ENCODE data around the gene STAT2. TPM values are rescaled to one million over a fixed set of nuclear protein-coding genes. Genes with fewer than 3 reads are reported as not detected.
A peak's percentile ranks its signal among the peaks of the same experiment; 100 is the strongest.

The STAT2 gene
- total and polyA plus RNA-seq, 2 of the 13 experiments (the other 11 are each of a cell fraction or from before 2014, with no cell fraction given): 43.5 to 84.6 TPM

- Histone ChIP-seq H3K79me2 (ENCODE audit: insufficient read depth, low read length) (peaks cover 17% of the 10 kb centered on the region), H3K36me3 (replicated peaks in 1 of 2; ENCODE audit: control insufficient read depth in 1 of 2, insufficient read depth in 2 of 2, low read length in 2 of 2) (peaks cover 12 to 19% of the 10 kb centered on the region in 2 experiments), H3K9me3 (ENCODE audit: low read length) (no peaks in the 10 kb centered on the region), H3K9ac (ENCODE audit: insufficient read depth, low read depth, low read length) (no peak overlapping the region), H4K20me1 (ENCODE audit: insufficient read depth, low read length) (no peaks in the 10 kb centered on the region), H2AFZ (ENCODE audit: low read length) (no peak overlapping the region), H3K4me1 (ENCODE audit: insufficient read depth, low read length) (peaks cover 12% of the 10 kb centered on the region), H3K4me3 (replicated peaks in 1 of 3; ENCODE audit: insufficient read depth in 1 of 3, low read depth in 2 of 3, low read length in 3 of 3) (no peak overlapping the region), H3K4me2 (ENCODE audit: low read depth, low read length) (no peak overlapping the region), H3K27me3 (ENCODE audit: control insufficient read depth in 1 of 2, insufficient read depth in 2 of 2, low read length in 2 of 2) (no peaks in the 10 kb centered on the region; a peak in 1 of 5 replicates), H3K27ac (ENCODE audit: extremely low read length, insufficient read depth, low read length) (no peak overlapping the region)
- no TSS peak for BruUV-seq (replicated peaks)
- ChIA-PET CTCF (ENCODE audit: low intra/inter-chr PET ratio, low total read pairs) (no interaction called here), POLR2A (interaction anchor here (1.1 kb wide), 1 partner anchor 12 kb away, joined by 3 read pairs; no protein-coding TSS in a partner anchor)
- FAIRE-seq (no peak), DNase-seq (ENCODE audit: low spot score) (no peak), ATAC-seq (no peak)
- WGBS (ENCODE audit: low lambda C conversion rate): 97% methylated on average over 12 of the region's 12 CpGs
- in situ Hi-C loops (cut with HindIII; ENCODE audit: extremely low pct_ligation_motif_present, low pct_unique_long_range_greater_than_20kb): no loop called here
- TF ChIP-seq RBM22 (optimal IDR thresholded peaks at IDR 0.05; ENCODE audit: low read length) (peak; percentile 82), JDP2 (CRISPR knock-in tag; IDR thresholded peaks at IDR 0.05; ENCODE audit: borderline replicate concordance) (no peak), CBX2 (IDR thresholded peaks at IDR 0.05; ENCODE audit: low read depth, low read length) (no peak), CBX2 (CRISPR knock-in tag; IDR thresholded peaks at IDR 0.05; ENCODE audit: low read depth) (no peak), CEBPB (IDR thresholded peaks at IDR 0.05; ENCODE audit: borderline replicate concordance, low read depth, low read length) (no peak), CREM (IDR thresholded peaks at IDR 0.05) (no peak), CREM (CRISPR knock-in tag; IDR thresholded peaks at IDR 0.05) (no peak), POLR2G (IDR thresholded peaks at IDR 0.05; ENCODE audit: low read depth, low read length) (peak; percentile 31; the same call in 1 of the 2 replicates), ZNF772 (CRISPR knock-in tag; IDR thresholded peaks at IDR 0.05) (no peak), ZNF557 (CRISPR knock-in tag; IDR thresholded peaks at IDR 0.05) (no peak), AGO2 (optimal IDR thresholded peaks at IDR 0.05; ENCODE audit: low read depth, low read length) (peak; percentile 20)
- intact Hi-C loops (cut with micrococcal nuclease; ENCODE audit: unreplicated experiment): no loop called here
Observed at GRCh38 chr12:56311003-56311402, 48.9 kb downstream of the STAT2 start.

- in situ Hi-C loops (cut with HindIII; ENCODE audit: extremely low pct_ligation_motif_present, low pct_unique_long_range_greater_than_20kb): no loop called here
- Histone ChIP-seq H3K27ac (ENCODE audit: extremely low read length, insufficient read depth, low read length) (no peak overlapping the region), H3K9me3 (ENCODE audit: low read length) (no peaks in the 10 kb centered on the region), H4K20me1 (ENCODE audit: insufficient read depth, low read length) (no peaks in the 10 kb centered on the region), H3K4me2 (ENCODE audit: low read depth, low read length) (no peak overlapping the region), H3K36me3 (replicated peaks in 1 of 2; ENCODE audit: control insufficient read depth in 1 of 2, insufficient read depth in 2 of 2, low read length in 2 of 2) (peaks cover 11 to 24% of the 10 kb centered on the region in 2 experiments), H3K9ac (ENCODE audit: insufficient read depth, low read depth, low read length) (no peak overlapping the region), H3K27me3 (ENCODE audit: control insufficient read depth in 1 of 2, insufficient read depth in 2 of 2, low read length in 2 of 2) (no peaks in the 10 kb centered on the region), H2AFZ (ENCODE audit: low read length) (no peak overlapping the region), H3K4me1 (ENCODE audit: insufficient read depth, low read length) (no peaks in the 10 kb centered on the region), H3K79me2 (ENCODE audit: insufficient read depth, low read length) (no peaks in the 10 kb centered on the region), H3K4me3 (replicated peaks in 1 of 3; ENCODE audit: insufficient read depth in 1 of 3, low read depth in 2 of 3, low read length in 3 of 3) (no peak overlapping the region)
- FAIRE-seq: no peak
- DNase-seq (ENCODE audit: low spot score): no peak
- intact Hi-C loops (cut with micrococcal nuclease; ENCODE audit: unreplicated experiment): no loop called here
- no peak for ATAC-seq
- CTCF ChIA-PET (ENCODE audit: low intra/inter-chr PET ratio, low total read pairs): no interaction called here
- BruUV-seq (replicated peaks): no TSS peak
- WGBS (ENCODE audit: low lambda C conversion rate): 96% methylated on average over 3 of the region's 3 CpGs
- POLR2A ChIA-PET: no interaction called here
- TF ChIP-seq, protein P1, sequence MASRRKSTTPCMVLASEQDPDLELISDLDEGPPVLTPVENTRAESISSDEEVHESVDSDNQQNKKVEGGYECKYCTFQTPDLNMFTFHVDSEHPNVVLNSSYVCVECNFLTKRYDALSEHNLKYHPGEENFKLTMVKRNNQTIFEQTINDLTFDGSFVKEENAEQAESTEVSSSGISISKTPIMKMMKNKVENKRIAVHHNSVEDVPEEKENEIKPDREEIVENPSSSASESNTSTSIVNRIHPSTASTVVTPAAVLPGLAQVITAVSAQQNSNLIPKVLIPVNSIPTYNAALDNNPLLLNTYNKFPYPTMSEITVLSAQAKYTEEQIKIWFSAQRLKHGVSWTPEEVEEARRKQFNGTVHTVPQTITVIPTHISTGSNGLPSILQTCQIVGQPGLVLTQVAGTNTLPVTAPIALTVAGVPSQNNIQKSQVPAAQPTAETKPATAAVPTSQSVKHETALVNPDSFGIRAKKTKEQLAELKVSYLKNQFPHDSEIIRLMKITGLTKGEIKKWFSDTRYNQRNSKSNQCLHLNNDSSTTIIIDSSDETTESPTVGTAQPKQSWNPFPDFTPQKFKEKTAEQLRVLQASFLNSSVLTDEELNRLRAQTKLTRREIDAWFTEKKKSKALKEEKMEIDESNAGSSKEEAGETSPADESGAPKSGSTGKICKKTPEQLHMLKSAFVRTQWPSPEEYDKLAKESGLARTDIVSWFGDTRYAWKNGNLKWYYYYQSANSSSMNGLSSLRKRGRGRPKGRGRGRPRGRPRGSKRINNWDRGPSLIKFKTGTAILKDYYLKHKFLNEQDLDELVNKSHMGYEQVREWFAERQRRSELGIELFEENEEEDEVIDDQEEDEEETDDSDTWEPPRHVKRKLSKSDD (CRISPR knock-in tag; IDR thresholded peaks at IDR 0.05; ENCODE audit: low read depth): no peak
- peak; percentile 56; the same call in 1 of the 2 replicates for TF ChIP-seq ZNF629 (CRISPR knock-in tag; conservative IDR thresholded peaks at IDR 0.05)
Observed at GRCh38 chr12:56308714-56309113, 51.2 kb downstream of the STAT2 start.
